Heart left ventricle (tissue), 13 donors: ENCODE measurements around the gene RAPGEF3.

Experiments used
- CTCF ChIP-seq, 12 donors: fragments of 200-600 bp; sonication (generic) in 4 of 12; IDR thresholded peaks; one replicate each; pipeline versions ENCODE4 v1.5.0 to v1.8.0; 2018 to 2022; ENCODE audit warnings: antibody characterized with exemption in 12 of 12, mild to moderate bottlenecking in 5 of 12
- POLR2A ChIP-seq, 2 donors: fragments of 450-650 bp; IDR thresholded peaks; one replicate each; pipeline ENCODE4 v1.6.1; 2017; ENCODE audit warnings: antibody characterized with exemption in 2 of 2, mild to moderate bottlenecking in 2 of 2, moderate library complexity in 2 of 2
- donor health status: ischemic (EF 13 %, LVEDD 7.1; RV severe dilation, severe dysfunction).
- donor health status: DM: no; HTN: yes; CAD: no.
- donor health status: DM: no; HTN: no; CAD: no.
- donor health status: ischemic (EF 25% LVEDD 6.9; RV normal size, moderate dysfunction).
- donor health status: ischemic (EF 25% LVEDD 5.7; RV mildly dilated, moderate dysfunction).
- donor health status: ischemic (EF 35%, LVEDD 5.7; RV mildly dilated, moderate dysfunction).
- donor health status: nonischemic (EF 11% LVEDD 7.7; RV severe dilation, severe dysfunction).
- donor health status: DM: yes; HTN: yes; CAD: no.
- donor health status: PGD.
- donor health status: ischemic (EF 29% LVEDD 5.4; RV normal size, mild dysfunction).
- donor health status: nonischemic (EF 23%, LVEDD 6.1; RV moderate dilation, normal function).

- TF ChIP-seq CTCF (IDR thresholded peaks at IDR 0.05) (no peak), POLR2A (IDR thresholded peaks at IDR 0.05) (no peak)
These were observed 42.7 kb downstream of the RAPGEF3 start for GRCh38 chr12:47715877-47716548.
